Upper lobe of right lung (tissue), 1 donor: Measurements from ENCODE around the gene TFIP11. TPM values are rescaled to one million over a fixed set of nuclear protein-coding genes. Genes with fewer than 3 reads are reported as not detected.

Experiments
- ATAC-seq: fragments of 200-7000 bp; cut with Tn5 transposase; one replicate; pipeline ENCODE4 v1.9.1; 2020; ENCODE audit warnings: mild to moderate bottlenecking, moderate library complexity
- DNase-seq: peaks from one replicate; pipeline ENCODE4 v3.0.0-alpha.2; 2020
- H3K27ac ChIP-seq: fragments of 200-600 bp; one replicate; pipeline ENCODE4 v1.8.0; 2022
- H3K27me3 ChIP-seq: fragments of 200-600 bp; one replicate; pipeline ENCODE4 v1.8.0; 2022; ENCODE audit warnings: mild to moderate bottlenecking
- H3K36me3 ChIP-seq: fragments of 200-600 bp; one replicate; pipeline ENCODE4 v1.8.0; 2022
- H3K4me1 ChIP-seq: fragments of 200-600 bp; one replicate; pipeline ENCODE4 v1.8.0; 2022
- H3K4me3 ChIP-seq: fragments of 200-600 bp; one replicate; pipeline ENCODE4 v1.8.0; 2022; ENCODE audit warnings: mild to moderate bottlenecking
- H3K9me3 ChIP-seq: fragments of 200-600 bp; one replicate; pipeline ENCODE4 v1.8.0; 2022
- intact Hi-C: fragments of 100-400 bp; cut with DNase I; formaldehyde crosslinking; loops from one replicate; pipeline ENCODE4 v1.11.0; 2022
- long read RNA-seq: library from polyadenylated mRNA; unstranded; transcript quantifications from one replicate; pipeline ENCODE4 v2.0.0, GENCODE V29; 2021
- total RNA-seq: library from RNA; stranded (reverse); fragmentation: NEBNext Ultra II Directional; extraction: Animal tissue kit (Norgen Biotek cat#: 25700); gene quantifications from one replicate; pipeline ENCODE4 v1.2.1, GENCODE V29; 2021
- TF ChIP-seq, protein P1 (sequence below): fragments of 200-600 bp; IDR thresholded peaks from one replicate; pipeline ENCODE4 v1.8.0; 2022; ENCODE audit warnings: antibody characterized with exemption
- donor health status: DM: no; HTN: yes; CAD: no; lungs with severe emphysema.

Gene TFIP11
- total RNA-seq = 33.1 TPM
- long read RNA-seq, transcript TFIP11-201 (16 exons, 2,896 nt) = minor isoform, 7 of 114 reads
- long read RNA-seq, transcript TFIP11-204 (15 exons, 3,586 nt) = major isoform, 73 of 114 reads
- long read RNA-seq, partial matches to known transcripts = 9 of 114 reads
- long read RNA-seq, other reads (novel, unspliced or antisense) = 23 of 114 reads

DNA sequence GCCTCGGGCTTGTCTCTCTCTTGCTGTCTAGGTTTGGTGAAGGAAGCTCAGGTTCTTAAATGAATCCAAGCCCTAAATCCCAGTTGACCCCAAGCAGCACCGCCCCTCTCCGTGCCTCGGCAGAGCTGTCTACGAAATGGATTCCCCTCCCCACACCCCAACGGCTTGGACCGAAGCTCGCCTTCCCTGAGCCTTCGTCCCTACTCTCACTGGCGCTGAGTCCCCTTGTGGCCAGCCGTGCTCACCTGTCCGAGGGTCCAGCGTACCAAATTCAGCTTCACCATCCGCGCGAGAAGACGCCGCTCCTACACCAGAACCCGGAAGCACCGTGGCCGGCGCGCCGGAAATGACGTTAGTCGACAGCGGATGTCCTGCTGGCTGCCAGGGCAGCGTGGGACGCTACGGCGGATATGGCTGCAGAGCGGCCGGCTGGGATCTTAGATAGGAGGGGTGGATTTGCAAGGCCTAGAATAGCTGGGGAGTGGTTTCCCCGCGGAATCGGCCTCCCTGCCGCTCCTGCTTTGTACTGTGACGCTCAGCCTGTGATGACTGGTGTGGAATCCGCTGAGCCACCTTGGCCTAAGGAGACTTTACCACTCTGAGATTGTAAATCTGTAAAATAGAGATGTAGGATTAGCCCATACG, at the start of gene TFIP11:
Gene TFIP11 (minus strand): TSS at position 325 of the 645 bp plus-strand sequence. CDS start 2,201 bp downstream, outside the sequence.
- Histone ChIP-seq H3K36me3 (peaks cover 32% of the 10 kb centered on the region), H3K9me3 (no peaks in the 10 kb centered on the region), H3K4me3 (peak within 1 kb of the TSS; percentile 90), H3K27ac (peak within 1 kb of the TSS; percentile 77), H3K4me1 (peaks cover 17% of the 10 kb centered on the region), H3K27me3 (no peaks in the 10 kb centered on the region)
- peak; percentile 97 for DNase-seq
- TF ChIP-seq, protein P1, sequence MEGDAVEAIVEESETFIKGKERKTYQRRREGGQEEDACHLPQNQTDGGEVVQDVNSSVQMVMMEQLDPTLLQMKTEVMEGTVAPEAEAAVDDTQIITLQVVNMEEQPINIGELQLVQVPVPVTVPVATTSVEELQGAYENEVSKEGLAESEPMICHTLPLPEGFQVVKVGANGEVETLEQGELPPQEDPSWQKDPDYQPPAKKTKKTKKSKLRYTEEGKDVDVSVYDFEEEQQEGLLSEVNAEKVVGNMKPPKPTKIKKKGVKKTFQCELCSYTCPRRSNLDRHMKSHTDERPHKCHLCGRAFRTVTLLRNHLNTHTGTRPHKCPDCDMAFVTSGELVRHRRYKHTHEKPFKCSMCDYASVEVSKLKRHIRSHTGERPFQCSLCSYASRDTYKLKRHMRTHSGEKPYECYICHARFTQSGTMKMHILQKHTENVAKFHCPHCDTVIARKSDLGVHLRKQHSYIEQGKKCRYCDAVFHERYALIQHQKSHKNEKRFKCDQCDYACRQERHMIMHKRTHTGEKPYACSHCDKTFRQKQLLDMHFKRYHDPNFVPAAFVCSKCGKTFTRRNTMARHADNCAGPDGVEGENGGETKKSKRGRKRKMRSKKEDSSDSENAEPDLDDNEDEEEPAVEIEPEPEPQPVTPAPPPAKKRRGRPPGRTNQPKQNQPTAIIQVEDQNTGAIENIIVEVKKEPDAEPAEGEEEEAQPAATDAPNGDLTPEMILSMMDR = no peak
- intact Hi-C loops = no loop called here
- peak; percentile 99 for ATAC-seq

- DNase-seq = no peak
- no peak overlapping the region for H3K27ac ChIP-seq
- intact Hi-C loops = no loop called here
Observed at GRCh38 chr22:26561756-26562417, 49.6 kb upstream of the TFIP11 start.

GRCh38 chr22:26559961-26560575, 47.8 kb upstream of the TFIP11 start:
- intact Hi-C loops = no loop called here
- H3K36me3 ChIP-seq = peaks cover 5% of the 10 kb centered on the region
- no peaks in the 10 kb centered on the region for H3K9me3 ChIP-seq
- no peak overlapping the region for H3K4me3 ChIP-seq
- H3K27me3 ChIP-seq = no peaks in the 10 kb centered on the region
- peaks cover 14% of the 10 kb centered on the region for H3K4me1 ChIP-seq
- H3K27ac ChIP-seq = no peak overlapping the region
- DNase-seq = no peak
- TF ChIP-seq, protein P1 = no peak
- ATAC-seq = peak; percentile 52

More at GRCh38 chr22:26561756-26562417, 49.6 kb upstream of the TFIP11 start:
- TF ChIP-seq, protein P1 = no peak
- Histone ChIP-seq H3K27me3 (no peaks in the 10 kb centered on the region), H3K4me1 (peaks cover 17% of the 10 kb centered on the region), H3K9me3 (no peaks in the 10 kb centered on the region), H3K36me3 (peaks cover 8% of the 10 kb centered on the region), H3K4me3 (no peak overlapping the region)
- ATAC-seq = peak; percentile 58

DNA sequence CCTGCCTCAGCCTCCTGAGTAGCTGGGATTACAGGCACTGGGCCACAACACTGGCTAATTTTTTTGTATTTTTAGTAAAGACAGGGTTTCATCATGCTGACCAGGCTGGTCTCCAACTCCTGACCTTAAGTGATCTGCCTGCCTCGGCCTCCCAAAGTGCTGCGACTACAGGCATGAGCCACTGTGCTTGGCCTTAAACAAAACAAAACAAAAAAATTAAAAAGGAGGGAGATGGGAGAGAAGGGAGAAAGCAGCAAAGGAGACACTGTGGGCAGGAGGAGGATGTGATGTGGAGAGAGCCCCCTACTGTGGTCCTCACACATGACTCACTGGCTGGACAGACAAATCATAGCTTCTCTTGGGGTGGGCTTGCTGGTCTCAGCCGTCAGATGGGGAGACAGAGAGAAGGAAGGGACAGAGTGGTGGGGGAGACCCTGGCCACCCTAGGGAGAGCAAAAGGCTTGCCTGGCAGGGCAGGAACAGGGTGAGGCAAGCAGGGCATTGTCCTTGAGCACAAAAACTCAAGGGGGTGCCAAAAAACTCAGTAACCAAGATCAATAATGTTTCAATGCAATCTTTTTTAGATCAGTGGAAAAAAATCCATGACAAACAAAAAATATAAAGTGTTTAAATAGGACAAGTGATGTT, 46.1 kb upstream of the TFIP11 start:
- ATAC-seq (no peak), DNase-seq (no peak)
- intact Hi-C loops = no loop called here
- TF ChIP-seq, protein P1 = no peak
- Histone ChIP-seq H3K4me1 (peaks cover 6% of the 10 kb centered on the region), H3K36me3 (no peaks in the 10 kb centered on the region), H3K4me3 (no peak overlapping the region), H3K27ac (no peak overlapping the region), H3K27me3 (no peaks in the 10 kb centered on the region), H3K9me3 (no peaks in the 10 kb centered on the region)

GRCh38 chr22:26556904-26557303, 44.6 kb upstream of the TFIP11 start:
- no peaks in the 10 kb centered on the region for H3K9me3 ChIP-seq
- ATAC-seq = peak; percentile 28
- H3K27ac ChIP-seq = no peak overlapping the region

More at GRCh38 chr22:26556904-26557303, 44.6 kb upstream of the TFIP11 start:
- Histone ChIP-seq H3K27me3 (no peaks in the 10 kb centered on the region), H3K36me3 (no peaks in the 10 kb centered on the region), H3K4me3 (no peak overlapping the region), H3K4me1 (peaks cover 6% of the 10 kb centered on the region)
- intact Hi-C loops = no loop called here
- DNase-seq = no peak
- TF ChIP-seq, protein P1 = no peak
